Measurements from ENCODE around the gene C12orf57.

DNA sequence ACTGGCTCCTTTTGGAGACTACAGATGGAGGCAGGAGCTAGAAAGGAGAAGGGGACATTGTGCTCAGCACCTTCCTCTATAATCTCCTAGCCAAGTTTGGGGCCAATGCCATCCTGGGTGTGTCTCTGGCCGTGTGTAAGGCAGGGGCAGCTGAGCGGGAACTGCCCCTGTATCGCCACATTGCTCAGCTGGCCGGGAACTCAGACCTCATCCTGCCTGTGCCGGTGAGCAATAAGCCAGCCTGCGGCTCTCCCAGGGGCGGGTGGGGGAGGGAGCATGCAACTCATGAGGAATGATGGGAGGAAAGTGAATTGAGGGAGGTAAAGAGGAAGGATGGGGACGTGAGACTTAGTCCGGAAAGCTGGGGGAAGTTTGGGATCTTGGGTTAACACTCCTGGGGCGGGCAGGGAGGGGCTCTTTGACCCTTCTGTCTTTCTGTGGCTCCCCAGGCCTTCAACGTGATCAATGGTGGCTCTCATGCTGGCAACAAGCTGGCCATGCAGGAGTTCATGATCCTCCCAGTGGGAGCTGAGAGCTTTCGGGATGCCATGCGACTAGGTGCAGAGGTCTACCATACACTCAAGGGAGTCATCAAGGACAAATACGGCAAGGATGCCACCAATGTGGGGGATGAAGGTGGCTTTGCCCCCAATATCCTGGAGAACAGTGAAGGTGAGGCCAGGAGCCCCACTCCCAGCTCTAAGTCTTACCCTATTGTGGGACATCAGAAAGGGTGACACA, 26.2 kb upstream of the C12orf57 start:
- TF ChIP-seq, protein P1, sequence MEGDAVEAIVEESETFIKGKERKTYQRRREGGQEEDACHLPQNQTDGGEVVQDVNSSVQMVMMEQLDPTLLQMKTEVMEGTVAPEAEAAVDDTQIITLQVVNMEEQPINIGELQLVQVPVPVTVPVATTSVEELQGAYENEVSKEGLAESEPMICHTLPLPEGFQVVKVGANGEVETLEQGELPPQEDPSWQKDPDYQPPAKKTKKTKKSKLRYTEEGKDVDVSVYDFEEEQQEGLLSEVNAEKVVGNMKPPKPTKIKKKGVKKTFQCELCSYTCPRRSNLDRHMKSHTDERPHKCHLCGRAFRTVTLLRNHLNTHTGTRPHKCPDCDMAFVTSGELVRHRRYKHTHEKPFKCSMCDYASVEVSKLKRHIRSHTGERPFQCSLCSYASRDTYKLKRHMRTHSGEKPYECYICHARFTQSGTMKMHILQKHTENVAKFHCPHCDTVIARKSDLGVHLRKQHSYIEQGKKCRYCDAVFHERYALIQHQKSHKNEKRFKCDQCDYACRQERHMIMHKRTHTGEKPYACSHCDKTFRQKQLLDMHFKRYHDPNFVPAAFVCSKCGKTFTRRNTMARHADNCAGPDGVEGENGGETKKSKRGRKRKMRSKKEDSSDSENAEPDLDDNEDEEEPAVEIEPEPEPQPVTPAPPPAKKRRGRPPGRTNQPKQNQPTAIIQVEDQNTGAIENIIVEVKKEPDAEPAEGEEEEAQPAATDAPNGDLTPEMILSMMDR (IDR thresholded peaks at IDR 0.05): no peak
- no peak for TF ChIP-seq ZFX (IDR thresholded peaks at IDR 0.05; ENCODE audit: borderline replicate concordance)
